ENCODE data around the gene NTF4. TPM values are rescaled to one million over a fixed set of nuclear protein-coding genes. Genes with fewer than 3 reads are reported as not detected.
"Not testable (repeated sequence)": the region's sequence is repeated elsewhere in the genome, so short reads cannot be mapped to it uniquely, and the experiment has no call there.

Gene NTF4
- total RNA-seq, 2 experiments from 2014 or later: not detected

DNA sequence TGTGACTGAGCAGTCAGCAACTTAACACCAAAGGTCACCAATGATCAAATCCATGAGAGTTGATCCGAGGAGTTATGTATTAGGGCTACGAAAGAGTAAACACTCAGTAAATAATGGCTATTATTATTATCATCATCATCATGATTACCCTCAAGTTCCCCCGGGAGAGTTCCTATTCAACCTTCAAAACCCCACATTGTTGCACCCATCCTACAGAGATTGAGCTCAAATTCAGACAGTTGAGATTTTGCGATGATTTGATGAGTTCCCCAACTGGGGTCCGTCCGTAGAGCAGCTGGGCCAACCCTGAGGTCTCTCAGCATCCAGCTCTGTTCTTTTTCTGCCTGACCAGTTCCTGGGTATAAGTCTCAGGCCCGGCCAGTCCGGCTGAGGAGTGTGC, 26.5 kb downstream of the NTF4 start:
- H3K27me3 Mint-ChIP-seq; H3K4me1 Mint-ChIP-seq; H3K4me3 Mint-ChIP-seq; H3K27ac Mint-ChIP-seq; H3K36me3 Mint-ChIP-seq; H3K9me3 Mint-ChIP-seq; ATAC-seq (ENCODE audit: low read depth); POLR2A ChIA-PET; DNase-seq: not testable (repeated sequence)

DNA sequence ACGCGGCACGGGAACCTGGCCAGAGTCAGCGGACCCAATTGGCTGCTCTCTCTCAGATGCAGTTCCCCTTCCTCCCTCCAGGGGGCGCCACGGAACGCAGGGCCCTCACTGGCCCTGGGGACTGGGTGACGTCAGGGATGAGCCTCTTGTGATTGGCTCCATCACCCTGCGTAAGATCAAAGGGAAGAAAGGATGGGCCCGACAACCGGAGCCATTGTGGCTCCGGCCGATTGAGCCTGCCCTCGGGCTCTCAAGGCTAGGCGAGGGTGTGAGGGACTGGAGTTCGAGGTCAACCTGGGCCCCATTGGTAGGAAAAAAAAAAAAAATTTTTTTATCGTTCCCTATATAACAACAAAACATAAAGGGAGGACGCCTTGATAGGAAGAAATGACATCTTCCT, 27.8 kb downstream of the NTF4 start, which contains the start of gene CGB1:
Gene CGB1 (minus strand): TSS at position 81 of the 400 bp plus-strand sequence. CDS start 184 bp downstream, outside the sequence.
- H3K36me3 Mint-ChIP-seq, POLR2A ChIA-PET, H3K27me3 Mint-ChIP-seq, H3K4me3 Mint-ChIP-seq, H3K9me3 Mint-ChIP-seq, H3K27ac Mint-ChIP-seq, H3K4me1 Mint-ChIP-seq: not testable (repeated sequence)
- ATAC-seq (ENCODE audit: low read depth) (peak; percentile 36), DNase-seq (peak; percentile 50)

DNA sequence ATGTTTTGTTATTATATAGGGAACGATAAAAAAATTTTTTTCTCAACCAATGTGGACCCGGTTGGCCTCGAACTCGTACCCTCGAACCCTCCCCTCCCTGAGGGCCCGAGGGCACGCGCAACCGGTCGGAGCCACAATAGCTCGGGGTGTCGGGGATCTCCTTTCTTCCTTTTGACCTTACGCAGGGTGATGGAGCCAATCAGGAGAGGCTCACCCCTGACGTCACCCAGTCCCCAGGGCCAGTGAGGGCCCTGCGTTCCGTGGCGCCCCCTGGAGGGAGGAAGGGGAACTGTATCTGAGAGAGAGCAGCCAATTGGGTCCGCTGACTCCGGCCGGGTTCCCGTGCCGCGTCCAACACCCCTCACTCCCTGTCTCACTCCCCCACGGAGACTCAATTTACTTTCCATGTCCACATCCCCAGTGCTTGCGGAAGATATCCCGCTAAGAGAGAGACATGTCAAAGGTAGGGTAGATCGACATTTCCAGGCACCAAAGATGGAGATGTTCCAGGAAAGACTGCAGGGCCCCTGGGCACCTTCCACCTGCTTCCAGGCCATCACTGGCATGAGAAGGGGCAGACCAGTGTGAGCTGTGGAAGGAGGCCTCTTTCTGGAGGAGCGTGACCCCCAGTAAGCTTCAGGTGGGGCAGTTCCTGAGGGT, 32.8 kb downstream of the NTF4 start, which contains the start of gene CGB2:
Gene CGB2 (plus strand): TSS at position 249 of the 660 bp plus-strand sequence. CDS start 206 bp downstream, at position 455.
- ATAC-seq (ENCODE audit: low read depth) (peak; percentile 75), DNase-seq (peak; percentile 64)
- H3K27ac Mint-ChIP-seq, POLR2A ChIA-PET, H3K27me3 Mint-ChIP-seq, H3K9me3 Mint-ChIP-seq, H3K4me1 Mint-ChIP-seq, H3K36me3 Mint-ChIP-seq: not testable (repeated sequence)
- peak within 1 kb of the TSS; percentile 53 for H3K4me3 Mint-ChIP-seq

DNA sequence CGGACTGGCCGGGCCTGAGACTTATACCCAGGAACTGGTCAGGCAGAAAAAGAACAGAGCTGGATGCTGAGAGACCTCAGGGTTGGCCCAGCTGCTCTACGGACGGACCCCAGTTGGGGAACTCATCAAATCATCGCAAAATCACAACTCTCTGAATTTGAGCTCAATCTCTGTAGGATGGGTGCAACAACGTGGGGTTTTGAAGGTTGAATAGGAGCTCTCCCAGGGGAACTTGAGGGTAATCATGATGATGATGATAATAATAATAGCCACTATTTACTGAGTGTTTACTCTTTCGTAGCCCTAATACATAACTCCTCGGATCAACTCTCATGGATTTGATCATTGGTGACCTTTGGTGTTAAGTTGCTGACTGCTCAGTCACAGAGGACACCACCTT, 34.3 kb downstream of the NTF4 start:
- H3K36me3 Mint-ChIP-seq; POLR2A ChIA-PET; DNase-seq; H3K27me3 Mint-ChIP-seq; ATAC-seq (ENCODE audit: low read depth); H3K4me3 Mint-ChIP-seq; H3K4me1 Mint-ChIP-seq; H3K9me3 Mint-ChIP-seq; H3K27ac Mint-ChIP-seq: not testable (repeated sequence)

DNA sequence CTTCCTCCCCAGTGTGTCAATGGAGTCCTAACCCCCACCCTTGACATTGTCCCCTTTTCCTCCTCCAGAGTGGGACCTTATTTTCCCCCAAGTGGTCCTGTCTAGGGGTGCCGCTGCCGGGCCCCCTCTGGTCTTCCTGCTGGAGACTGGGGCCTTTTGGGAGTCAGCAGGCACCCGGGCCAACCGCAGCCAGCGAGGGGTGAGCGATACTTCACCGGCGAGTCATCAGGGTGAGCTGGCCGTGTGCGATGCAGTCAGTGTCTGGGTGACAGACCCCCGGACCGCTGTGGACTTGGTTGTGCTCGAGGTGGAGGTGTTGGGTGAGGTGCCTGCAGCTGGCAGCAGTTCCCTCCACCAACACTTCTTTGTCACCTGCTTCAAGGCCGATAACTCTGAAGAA, 34.9 kb downstream of the NTF4 start:
- H3K27ac Mint-ChIP-seq; H3K27me3 Mint-ChIP-seq; POLR2A ChIA-PET; DNase-seq; H3K9me3 Mint-ChIP-seq; ATAC-seq (ENCODE audit: low read depth); H3K4me1 Mint-ChIP-seq; H3K36me3 Mint-ChIP-seq; H3K4me3 Mint-ChIP-seq: not testable (repeated sequence)

DNA sequence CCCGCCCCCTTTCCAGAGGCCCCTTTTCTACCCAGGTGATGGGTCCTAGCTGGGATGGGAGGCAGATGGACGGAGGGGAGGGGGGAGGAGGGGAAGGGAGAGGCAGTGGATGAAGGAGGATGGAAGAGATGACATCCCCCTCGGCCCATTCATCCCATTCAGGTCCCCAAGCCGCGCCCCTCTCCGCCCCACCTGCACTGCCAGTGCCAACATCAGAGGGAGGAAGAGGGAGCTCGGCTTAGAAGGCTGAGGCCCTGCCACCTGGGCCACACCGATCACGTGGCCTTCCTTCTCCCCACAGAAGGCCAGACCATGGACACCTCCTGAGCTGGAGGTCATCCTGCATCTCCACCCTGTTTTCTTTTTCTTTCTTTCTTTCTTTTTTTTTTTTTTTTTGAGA, 35.9 kb downstream of the NTF4 start:
- H3K27ac Mint-ChIP-seq; H3K36me3 Mint-ChIP-seq; H3K4me1 Mint-ChIP-seq; H3K9me3 Mint-ChIP-seq; POLR2A ChIA-PET; H3K27me3 Mint-ChIP-seq; H3K4me3 Mint-ChIP-seq; ATAC-seq (ENCODE audit: low read depth); DNase-seq: not testable (repeated sequence)

DNA sequence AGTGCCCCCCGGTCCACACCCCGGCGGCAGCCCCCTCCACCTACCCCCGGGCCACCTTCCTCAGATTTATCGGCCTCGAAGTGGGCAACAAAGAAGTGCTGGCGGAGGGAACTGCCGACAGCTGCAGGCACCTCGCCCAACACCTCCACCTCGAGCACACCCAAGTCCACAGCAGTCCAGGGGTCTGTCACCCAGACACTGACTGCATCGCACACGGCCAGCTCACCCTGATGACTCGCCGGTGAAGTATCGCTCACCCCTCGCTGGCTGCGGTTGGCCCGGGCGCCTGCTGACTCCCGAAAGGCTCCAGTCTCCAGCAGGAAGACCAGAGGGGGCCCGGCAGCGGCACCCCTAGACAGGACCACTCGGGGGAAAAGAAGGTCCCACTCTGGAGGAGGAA, 39.0 kb downstream of the NTF4 start:
- H3K36me3 Mint-ChIP-seq; H3K9me3 Mint-ChIP-seq; ATAC-seq (ENCODE audit: low read depth); H3K27ac Mint-ChIP-seq; POLR2A ChIA-PET; DNase-seq; H3K4me3 Mint-ChIP-seq; H3K4me1 Mint-ChIP-seq; H3K27me3 Mint-ChIP-seq: not testable (repeated sequence)

DNA sequence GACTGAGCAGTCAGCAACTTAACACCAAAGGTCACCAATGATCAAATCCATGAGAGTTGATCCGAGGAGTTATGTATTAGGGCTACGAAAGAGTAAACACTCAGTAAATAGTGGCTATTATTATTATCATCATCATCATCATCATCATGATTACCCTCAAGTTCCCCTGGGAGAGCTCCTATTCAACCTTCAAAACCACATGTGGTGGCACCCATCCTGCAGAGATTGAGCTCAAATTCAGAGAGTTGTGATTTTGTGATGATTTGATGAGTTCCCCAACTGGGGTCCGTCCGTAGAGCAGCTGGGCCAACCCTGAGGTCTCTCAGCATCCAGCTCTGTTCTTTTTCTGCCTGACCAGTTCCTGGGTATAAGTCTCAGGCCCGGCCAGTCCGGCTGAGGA, 39.5 kb downstream of the NTF4 start:
- POLR2A ChIA-PET; H3K27ac Mint-ChIP-seq; H3K36me3 Mint-ChIP-seq; H3K27me3 Mint-ChIP-seq; H3K9me3 Mint-ChIP-seq; ATAC-seq (ENCODE audit: low read depth); DNase-seq; H3K4me1 Mint-ChIP-seq; H3K4me3 Mint-ChIP-seq: not testable (repeated sequence)

DNA sequence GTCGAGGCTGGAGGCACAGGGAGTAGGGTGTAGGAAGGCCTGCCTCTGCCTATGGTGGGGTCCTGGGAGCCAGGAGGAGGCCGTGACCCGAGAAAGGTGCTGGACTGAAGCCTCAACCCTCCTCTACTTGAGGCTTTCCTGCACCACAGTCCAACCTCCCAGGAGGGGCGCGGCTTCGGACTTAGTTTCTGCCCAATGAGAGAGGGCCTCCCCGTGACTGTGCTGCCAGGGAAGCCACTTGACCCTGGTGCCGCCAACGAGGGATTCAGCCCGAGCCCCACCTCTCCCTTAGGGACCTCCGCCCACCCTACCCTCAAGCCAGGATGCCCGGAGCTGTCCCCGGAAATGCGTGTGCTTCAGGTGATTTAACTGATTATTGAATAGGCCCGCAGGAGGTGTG, 40.4 kb downstream of the NTF4 start, which contains the start of gene CGB3:
Gene CGB3 (minus strand): TSS at position 101 of the 400 bp plus-strand sequence. CDS start 362 bp downstream, outside the sequence.
- DNase-seq; H3K9me3 Mint-ChIP-seq; H3K4me1 Mint-ChIP-seq; H3K36me3 Mint-ChIP-seq; ATAC-seq (ENCODE audit: low read depth); H3K27ac Mint-ChIP-seq; H3K4me3 Mint-ChIP-seq; POLR2A ChIA-PET: not testable (repeated sequence)
- peaks cover 17% of the 10 kb centered on the region for H3K27me3 Mint-ChIP-seq

DNA sequence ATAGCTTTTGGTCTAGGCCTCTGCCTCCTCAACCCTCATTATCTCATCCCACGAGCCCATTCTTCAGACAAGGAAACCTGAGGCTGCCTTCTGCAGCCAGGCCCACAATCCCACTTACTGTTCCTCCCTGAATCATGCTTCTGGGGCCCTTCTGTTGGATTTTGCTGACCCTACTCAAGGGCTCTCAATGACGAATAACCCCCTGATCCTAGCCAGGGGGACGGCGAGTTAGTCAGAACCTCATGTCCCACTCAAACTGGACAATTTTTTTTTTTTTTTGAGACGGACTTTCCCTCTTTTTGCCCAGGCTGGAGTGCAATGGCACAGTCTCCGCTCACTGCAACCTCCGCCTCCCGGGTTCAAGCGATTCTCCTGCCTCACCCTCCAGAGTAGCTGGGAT, 42.5 kb downstream of the NTF4 start:
- Mint-ChIP-seq H3K27me3 (peaks cover 22% of the 10 kb centered on the region), H3K4me3 (no peak overlapping the region), H3K27ac (no peak overlapping the region), H3K4me1 (peaks cover 22% of the 10 kb centered on the region), H3K36me3 (no peaks in the 10 kb centered on the region), H3K9me3 (no peaks in the 10 kb centered on the region)
- DNase-seq: no peak
- POLR2A ChIA-PET: interaction anchor here (0.6 kb wide), 2 partner anchors 403 to 752 kb away, joined by 3 to 5 read pairs; partner anchors contain the start of gene GFY
- no peak for ATAC-seq (ENCODE audit: low read depth)

DNA sequence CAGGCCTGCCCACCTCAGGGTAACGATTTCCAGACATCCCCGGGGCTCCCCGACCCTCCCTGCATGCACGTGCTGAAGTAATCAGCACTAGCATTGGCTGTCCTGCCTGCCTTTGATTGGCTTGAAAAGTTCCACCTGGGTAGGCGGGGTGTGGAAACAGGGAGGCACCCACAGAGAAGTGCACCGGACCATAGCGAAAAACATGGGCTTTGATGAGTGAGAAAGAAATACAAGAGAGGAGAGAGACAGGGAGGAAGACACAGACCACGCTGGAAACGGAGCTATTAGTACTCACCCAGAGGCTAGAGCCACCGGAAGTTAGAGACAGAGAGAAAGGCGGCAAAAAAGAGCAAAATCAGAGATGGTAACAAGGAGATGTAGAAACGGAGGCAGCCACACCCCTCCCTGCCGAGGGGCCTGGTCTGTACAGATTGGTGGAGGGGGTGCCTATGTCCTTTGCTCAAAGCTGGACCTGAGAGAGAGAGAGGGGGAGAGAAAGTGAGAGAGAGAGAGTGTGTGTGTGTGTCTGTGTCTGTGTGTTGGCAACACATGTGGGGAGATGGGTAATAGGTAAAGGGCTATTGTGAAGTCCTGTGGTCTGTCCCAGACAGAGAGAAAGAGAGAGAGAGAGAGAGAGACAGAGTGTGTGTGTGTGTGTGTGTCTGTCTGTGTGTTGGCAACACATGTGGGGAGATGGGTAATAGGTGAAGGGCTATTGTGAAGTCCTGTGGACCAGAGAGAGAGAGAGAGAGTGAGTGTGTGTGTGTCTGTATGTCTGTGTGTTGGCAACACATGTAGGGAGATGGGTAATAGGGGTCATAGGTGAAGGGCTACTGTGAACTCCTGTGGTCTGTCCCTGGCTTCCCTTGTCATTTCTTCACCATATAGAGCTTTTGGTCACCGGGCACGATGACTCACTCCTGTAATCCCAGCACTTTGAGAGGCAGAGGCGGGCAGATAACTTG, 43.4 kb downstream of the NTF4 start:
- H3K27me3 Mint-ChIP-seq: peaks cover 22% of the 10 kb centered on the region
- no peaks in the 10 kb centered on the region for H3K36me3 Mint-ChIP-seq
- DNase-seq (no peak), ATAC-seq (ENCODE audit: low read depth) (no peak)
- no peak overlapping the region for H3K4me3 Mint-ChIP-seq
- H3K4me1 Mint-ChIP-seq: peaks cover 22% of the 10 kb centered on the region
- no peaks in the 10 kb centered on the region for H3K9me3 Mint-ChIP-seq
- H3K27ac Mint-ChIP-seq: peak overlapping the region; percentile 32
- POLR2A ChIA-PET: no interaction called here

DNA sequence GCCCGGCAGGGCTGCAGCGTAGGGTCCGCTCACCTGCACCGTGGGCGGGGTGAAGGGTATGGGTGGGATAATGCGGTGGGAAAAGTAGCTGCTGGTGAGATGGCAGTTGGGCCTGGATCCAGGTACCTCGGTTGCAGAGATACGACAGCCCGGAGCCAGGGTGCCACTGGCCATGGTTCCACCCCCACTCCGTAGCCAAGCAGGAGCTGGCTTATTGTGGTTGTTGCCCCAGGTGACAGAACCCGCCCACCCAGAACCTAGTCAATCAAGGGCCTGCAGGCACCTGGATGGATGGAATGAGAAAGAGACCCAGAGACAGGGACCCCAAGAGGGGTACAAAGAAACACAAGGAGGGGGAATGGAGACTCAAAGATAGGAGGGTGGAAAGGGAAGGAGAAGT, 44.3 kb downstream of the NTF4 start:
- H3K9me3 Mint-ChIP-seq: no peaks in the 10 kb centered on the region
- ATAC-seq (ENCODE audit: low read depth) (no peak), DNase-seq (no peak)
- no peaks in the 10 kb centered on the region for H3K36me3 Mint-ChIP-seq
- no peak overlapping the region for H3K27ac Mint-ChIP-seq
- no peak overlapping the region for H3K4me3 Mint-ChIP-seq
- POLR2A ChIA-PET: interaction anchor here (0.6 kb wide), 1 partner anchor 26 kb away, joined by 4 read pairs; the partner anchor contains the start of gene RUVBL2
- H3K27me3 Mint-ChIP-seq: peaks cover 22% of the 10 kb centered on the region
- H3K4me1 Mint-ChIP-seq: peaks cover 22% of the 10 kb centered on the region

DNA sequence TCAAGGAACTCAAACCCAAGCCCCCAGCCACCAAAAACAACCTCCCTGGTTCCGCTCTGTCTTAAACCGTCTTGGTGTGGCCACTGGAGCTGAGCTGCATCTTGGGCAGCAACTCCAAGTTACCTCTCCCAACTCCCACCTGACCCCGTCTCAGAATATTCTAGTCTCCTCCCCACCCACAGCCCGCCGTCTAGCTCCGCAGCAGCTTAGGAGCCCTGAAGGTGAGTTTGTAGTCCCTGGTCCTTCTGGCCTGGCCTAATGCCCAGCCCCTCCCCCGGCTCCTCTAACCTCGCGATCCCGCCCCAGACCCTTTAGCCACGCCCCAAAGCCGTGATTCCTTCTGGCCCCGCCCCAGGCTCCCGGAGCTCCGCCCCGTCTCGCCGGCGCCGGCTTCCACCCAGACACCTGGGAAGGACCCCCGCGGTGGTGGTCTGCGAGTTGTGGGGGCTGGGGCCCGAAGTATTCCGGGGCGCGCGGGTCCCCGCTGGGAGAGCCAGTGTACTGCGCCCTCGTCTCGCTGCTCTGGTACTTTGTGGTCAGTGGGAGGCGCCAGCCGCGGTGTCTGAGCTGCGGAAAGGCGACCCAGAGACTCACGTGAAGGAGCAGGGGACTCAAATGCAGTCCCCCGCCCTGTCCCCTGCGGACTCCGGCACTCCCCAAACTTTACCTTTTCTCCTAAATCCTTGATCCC, 45.2 kb downstream of the NTF4 start:
- H3K27me3 Mint-ChIP-seq: peaks cover 22% of the 10 kb centered on the region
- ATAC-seq (ENCODE audit: low read depth) (peak; percentile 19), DNase-seq (peak; percentile 76)
- H3K4me1 Mint-ChIP-seq: peaks cover 22% of the 10 kb centered on the region
- H3K9me3 Mint-ChIP-seq: no peaks in the 10 kb centered on the region
- POLR2A ChIA-PET: interaction anchor here (0.6 kb wide), 1 partner anchor 25 kb away, joined by 4 read pairs; the partner anchor contains the start of gene RUVBL2
- no peaks in the 10 kb centered on the region for H3K36me3 Mint-ChIP-seq
- H3K4me3 Mint-ChIP-seq: peak overlapping the region; percentile 81
- peak overlapping the region; percentile 64 for H3K27ac Mint-ChIP-seq

Measured in activated naive CD8-positive, alpha-beta T cell treated with anti-CD3 and anti-CD28 coated beads, Interleukin-2, amount 10 ng/mL, durations not matched to agents 7 days and 5 days (primary cell).